Ishikawa (cell line): ENCODE measurements around the gene RSF1.

Experiments
- CEBPB ChIP-seq: IDR thresholded peaks from 2 replicates; pipeline ENCODE4 v1.6.1; 2012
- CREB1 ChIP-seq: IDR thresholded peaks from 2 replicates; pipeline ENCODE4 v1.6.1; 2012; ENCODE audit warnings: low read depth
- EGR1 ChIP-seq: IDR thresholded peaks from 2 replicates; pipeline ENCODE4 v1.6.1; 2012
- EP300 ChIP-seq: IDR thresholded peaks from 2 replicates; pipeline ENCODE4 v1.6.1; 2012; ENCODE audit warnings: borderline replicate concordance
- FOXM1 ChIP-seq: IDR thresholded peaks from 2 replicates; pipeline ENCODE4 v1.6.1; 2012; ENCODE audit warnings: low read depth, borderline replicate concordance
- NFIC ChIP-seq: IDR thresholded peaks from 2 replicates; pipeline ENCODE4 v1.6.1; 2012
- RAD21 ChIP-seq: IDR thresholded peaks from 2 replicates; pipeline ENCODE4 v1.6.1; 2012; ENCODE audit warnings: low read depth
- TAF1 ChIP-seq: IDR thresholded peaks from 2 replicates; pipeline ENCODE4 v1.6.1; 2012; ENCODE audit warnings: low read depth, mild to moderate bottlenecking
- TCF12 ChIP-seq: IDR thresholded peaks from 2 replicates; pipeline ENCODE4 v1.6.1; 2012; ENCODE audit warnings: low read depth
- TEAD4 ChIP-seq: IDR thresholded peaks from 2 replicates; pipeline ENCODE4 v1.6.1; 2012
- YY1 ChIP-seq: IDR thresholded peaks from 2 replicates; pipeline ENCODE4 v1.6.1; 2012; ENCODE audit warnings: low read depth
- ZBTB7A ChIP-seq: IDR thresholded peaks from 2 replicates; pipeline ENCODE4 v1.6.1; 2012; ENCODE audit warnings: low read depth
- TF ChIP-seq, protein P1 (sequence below): IDR thresholded peaks from 2 replicates; pipeline ENCODE4 v1.6.1; 2012
- TF ChIP-seq, protein P2 (sequence below): IDR thresholded peaks from 2 replicates; pipeline ENCODE4 v1.6.1; 2012; ENCODE audit warnings: low read depth, mild to moderate bottlenecking
- TF ChIP-seq, protein P3 (sequence below): IDR thresholded peaks from 2 replicates; pipeline ENCODE4 v1.6.1; 2012

RSF1 gene

DNA sequence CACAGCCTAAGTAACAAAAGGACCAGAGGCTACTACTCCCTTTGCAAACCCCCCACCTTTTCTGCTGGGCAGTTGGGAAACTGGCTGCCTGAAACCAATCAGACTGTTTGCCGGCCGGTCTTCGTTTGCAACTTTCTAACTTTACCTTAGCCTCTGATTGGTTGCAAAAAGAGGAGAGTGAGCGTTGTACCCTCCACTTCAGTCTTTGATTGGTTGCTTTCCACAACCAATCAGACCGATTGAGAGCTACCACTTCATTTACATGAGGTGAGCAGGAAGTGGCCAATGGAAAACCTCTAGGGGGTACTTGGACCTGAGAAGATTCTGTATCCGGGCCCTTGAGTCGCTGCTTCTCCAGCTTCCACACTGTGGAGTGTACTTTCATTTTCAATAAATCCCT lies 164.2 kb downstream of the RSF1 start:
- TF ChIP-seq TCF12: no peak
- TF ChIP-seq, protein P1, sequence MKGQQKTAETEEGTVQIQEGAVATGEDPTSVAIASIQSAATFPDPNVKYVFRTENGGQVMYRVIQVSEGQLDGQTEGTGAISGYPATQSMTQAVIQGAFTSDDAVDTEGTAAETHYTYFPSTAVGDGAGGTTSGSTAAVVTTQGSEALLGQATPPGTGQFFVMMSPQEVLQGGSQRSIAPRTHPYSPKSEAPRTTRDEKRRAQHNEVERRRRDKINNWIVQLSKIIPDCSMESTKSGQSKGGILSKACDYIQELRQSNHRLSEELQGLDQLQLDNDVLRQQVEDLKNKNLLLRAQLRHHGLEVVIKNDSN: no peak
- TF ChIP-seq, protein P2, sequence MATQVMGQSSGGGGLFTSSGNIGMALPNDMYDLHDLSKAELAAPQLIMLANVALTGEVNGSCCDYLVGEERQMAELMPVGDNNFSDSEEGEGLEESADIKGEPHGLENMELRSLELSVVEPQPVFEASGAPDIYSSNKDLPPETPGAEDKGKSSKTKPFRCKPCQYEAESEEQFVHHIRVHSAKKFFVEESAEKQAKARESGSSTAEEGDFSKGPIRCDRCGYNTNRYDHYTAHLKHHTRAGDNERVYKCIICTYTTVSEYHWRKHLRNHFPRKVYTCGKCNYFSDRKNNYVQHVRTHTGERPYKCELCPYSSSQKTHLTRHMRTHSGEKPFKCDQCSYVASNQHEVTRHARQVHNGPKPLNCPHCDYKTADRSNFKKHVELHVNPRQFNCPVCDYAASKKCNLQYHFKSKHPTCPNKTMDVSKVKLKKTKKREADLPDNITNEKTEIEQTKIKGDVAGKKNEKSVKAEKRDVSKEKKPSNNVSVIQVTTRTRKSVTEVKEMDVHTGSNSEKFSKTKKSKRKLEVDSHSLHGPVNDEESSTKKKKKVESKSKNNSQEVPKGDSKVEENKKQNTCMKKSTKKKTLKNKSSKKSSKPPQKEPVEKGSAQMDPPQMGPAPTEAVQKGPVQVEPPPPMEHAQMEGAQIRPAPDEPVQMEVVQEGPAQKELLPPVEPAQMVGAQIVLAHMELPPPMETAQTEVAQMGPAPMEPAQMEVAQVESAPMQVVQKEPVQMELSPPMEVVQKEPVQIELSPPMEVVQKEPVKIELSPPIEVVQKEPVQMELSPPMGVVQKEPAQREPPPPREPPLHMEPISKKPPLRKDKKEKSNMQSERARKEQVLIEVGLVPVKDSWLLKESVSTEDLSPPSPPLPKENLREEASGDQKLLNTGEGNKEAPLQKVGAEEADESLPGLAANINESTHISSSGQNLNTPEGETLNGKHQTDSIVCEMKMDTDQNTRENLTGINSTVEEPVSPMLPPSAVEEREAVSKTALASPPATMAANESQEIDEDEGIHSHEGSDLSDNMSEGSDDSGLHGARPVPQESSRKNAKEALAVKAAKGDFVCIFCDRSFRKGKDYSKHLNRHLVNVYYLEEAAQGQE: no peak
- TF ChIP-seq, protein P3, sequence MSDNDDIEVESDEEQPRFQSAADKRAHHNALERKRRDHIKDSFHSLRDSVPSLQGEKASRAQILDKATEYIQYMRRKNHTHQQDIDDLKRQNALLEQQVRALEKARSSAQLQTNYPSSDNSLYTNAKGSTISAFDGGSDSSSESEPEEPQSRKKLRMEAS: no peak
- TF ChIP-seq TAF1: no peak
- TF ChIP-seq ZBTB7A: no peak
- no peak for TF ChIP-seq NFIC
- TF ChIP-seq TEAD4: no peak
- no peak for TF ChIP-seq FOXM1
- no peak for TF ChIP-seq CEBPB
- no peak for TF ChIP-seq CREB1
- TF ChIP-seq YY1: no peak

DNA sequence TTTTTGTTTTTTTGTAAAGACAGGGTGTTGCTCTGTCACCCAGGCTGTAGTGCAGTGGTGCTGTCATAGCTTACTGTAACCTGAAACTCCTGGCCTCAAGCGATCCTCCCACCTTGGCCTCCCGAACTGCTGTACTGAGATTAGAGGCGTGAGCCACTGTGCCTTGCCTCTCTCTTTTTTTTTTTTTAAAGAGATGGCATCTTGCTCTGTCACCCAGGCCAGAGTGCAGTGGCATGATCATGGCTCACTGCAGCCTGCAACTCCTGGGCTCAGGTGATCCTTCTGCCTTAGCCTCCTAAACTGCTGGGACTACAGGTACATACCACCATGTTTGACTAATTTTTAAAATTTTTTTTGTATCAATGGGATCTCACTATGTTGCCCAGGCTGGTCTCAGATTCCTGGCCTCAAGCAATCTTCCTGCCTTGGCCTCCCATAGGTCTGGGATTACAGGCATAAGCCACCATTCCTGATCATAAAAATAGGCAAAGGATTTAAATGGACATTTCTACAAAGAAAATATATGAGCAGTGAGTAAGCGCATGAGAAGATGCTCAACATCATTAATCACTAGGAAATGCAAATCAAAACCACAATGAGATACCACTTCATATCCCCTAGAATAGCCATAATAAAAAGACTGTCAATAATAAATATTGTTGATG lies 165.6 kb downstream of the RSF1 start:
- no peak for TF ChIP-seq CEBPB

DNA sequence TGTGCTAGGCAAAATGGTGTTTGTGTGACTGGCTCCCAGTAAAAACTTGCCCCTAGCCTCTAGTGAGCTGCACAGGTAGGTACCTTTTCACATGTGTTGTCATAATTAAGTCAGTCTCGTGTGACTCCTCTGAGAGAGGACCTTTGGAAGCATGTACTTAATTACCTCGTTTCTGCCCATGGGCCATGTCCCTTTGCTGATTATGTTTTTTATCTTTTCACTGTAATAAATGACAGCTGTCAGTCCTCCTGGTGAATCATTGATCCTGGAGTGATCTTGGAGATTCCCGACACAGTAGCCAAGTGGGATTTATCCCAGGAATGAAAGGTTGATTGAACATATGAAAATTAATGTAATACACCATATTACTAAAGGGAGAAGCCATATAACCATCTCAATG lies 170.4 kb downstream of the RSF1 start:
- no peak for TF ChIP-seq ZBTB7A
- TF ChIP-seq TAF1: no peak
- TF ChIP-seq, protein P3: no peak
- TF ChIP-seq CREB1: no peak
- TF ChIP-seq EP300: no peak
- TF ChIP-seq CEBPB: no peak
- no peak for TF ChIP-seq YY1
- TF ChIP-seq, protein P1: no peak
- no peak for TF ChIP-seq FOXM1

DNA sequence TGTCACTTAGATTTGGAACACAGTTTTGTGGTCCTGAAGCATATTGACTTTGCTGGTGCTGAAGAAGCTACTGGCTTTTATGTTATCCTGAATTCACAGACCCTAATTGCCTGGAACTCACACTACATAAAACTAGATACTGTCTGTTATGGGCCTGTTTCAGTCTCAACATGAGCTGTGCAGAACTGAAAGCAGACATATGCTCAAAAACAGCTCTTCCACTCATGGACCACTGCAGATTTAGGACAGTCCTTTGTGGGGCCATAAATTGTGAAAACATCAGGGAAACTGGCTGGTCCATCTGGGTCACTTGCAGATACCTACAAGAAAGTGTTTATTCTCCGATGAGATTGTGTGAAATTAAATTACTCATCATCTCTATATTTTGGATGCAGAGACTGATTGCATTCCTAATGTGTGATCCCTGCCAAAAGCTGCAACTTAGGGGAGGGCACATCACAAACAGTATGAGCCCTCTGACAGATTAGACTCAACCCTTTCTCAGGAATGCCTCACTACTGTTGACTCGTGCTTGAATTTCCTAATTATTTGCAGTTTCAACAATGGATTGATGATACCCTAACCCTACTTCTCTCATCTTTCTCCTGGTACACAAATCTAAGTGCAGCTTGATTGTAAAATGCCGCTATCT lies 172.7 kb downstream of the RSF1 start:
- TF ChIP-seq, protein P2: no peak
- TF ChIP-seq FOXM1 (no peak), TEAD4 (no peak), EP300 (no peak), RAD21 (no peak), TCF12 (no peak), TAF1 (no peak), CREB1 (no peak), YY1 (no peak), ZBTB7A (no peak), EGR1 (no peak), CEBPB (no peak), NFIC (no peak)
- TF ChIP-seq, protein P3: no peak
- TF ChIP-seq, protein P1: no peak

DNA sequence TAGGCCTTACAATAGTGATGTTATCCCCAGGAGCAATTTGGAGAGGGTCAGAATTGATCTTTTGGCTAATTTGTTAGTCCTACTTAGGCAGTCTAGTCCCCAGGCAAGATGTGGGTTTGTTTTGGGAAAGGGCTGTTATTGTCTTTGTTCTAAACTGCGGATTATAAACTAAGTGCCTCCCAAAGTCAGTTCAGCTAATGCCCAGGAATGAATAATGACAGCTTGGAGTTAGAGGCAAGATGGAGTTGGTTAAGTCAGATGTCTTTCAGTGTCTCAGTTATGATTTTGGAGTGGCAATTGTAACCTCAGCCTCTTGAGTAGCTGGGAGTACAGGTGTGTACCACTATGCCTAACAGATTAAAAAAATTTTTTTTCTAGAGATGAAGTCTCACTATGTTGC lies 175.6 kb downstream of the RSF1 start:
- no peak for TF ChIP-seq NFIC
- no peak for TF ChIP-seq ZBTB7A
- TF ChIP-seq RAD21: no peak
- no peak for TF ChIP-seq TAF1
- TF ChIP-seq EGR1: no peak
- TF ChIP-seq TEAD4: no peak
- no peak for TF ChIP-seq CREB1
- no peak for TF ChIP-seq TCF12
- no peak for TF ChIP-seq FOXM1
- TF ChIP-seq, protein P1: no peak
- TF ChIP-seq, protein P2: no peak
- TF ChIP-seq YY1: no peak
- no peak for TF ChIP-seq EP300
- no peak for TF ChIP-seq CEBPB
- TF ChIP-seq, protein P3: no peak
